ENCODE measurements around the gene FAM174A.
A peak's percentile ranks its signal among the peaks of the same experiment; 100 is the strongest.

FAM174A gene

GRCh38 chr5:100535060-100536005 is at the start of gene FAM174A:
Gene FAM174A (plus strand): TSS chr5:100535374. CDS start chr5:100535531, 157 bp downstream.
- peak; percentile 72 for FAIRE-seq

- FAIRE-seq: no peak
Observed at GRCh38 chr5:100493996-100494395, 41.2 kb upstream of the FAM174A start.

GRCh38 chr5:100496296-100496695 is 38.9 kb upstream of the FAM174A start:
- FAIRE-seq: no peak

- FAIRE-seq: no peak
Observed at GRCh38 chr5:100502684-100503083, 32.5 kb upstream of the FAM174A start.

GRCh38 chr5:100505984-100506670 is 29.0 kb upstream of the FAM174A start:
- FAIRE-seq: no peak

- FAIRE-seq: no peak
Observed at GRCh38 chr5:100516285-100516684, 18.9 kb upstream of the FAM174A start.

- FAIRE-seq: no peak
Observed at GRCh38 chr5:100517301-100517974, 17.7 kb upstream of the FAM174A start.

GRCh38 chr5:100518377-100518776 is 16.8 kb upstream of the FAM174A start:
- FAIRE-seq: no peak

GRCh38 chr5:100519075-100519474 is 16.1 kb upstream of the FAM174A start:
- no peak for FAIRE-seq

GRCh38 chr5:100520348-100520747 is 14.8 kb upstream of the FAM174A start:
- no peak for FAIRE-seq

- no peak for FAIRE-seq
Observed at GRCh38 chr5:100537946-100538345, 2.8 kb downstream of the FAM174A start.

GRCh38 chr5:100539519-100539918 is 4.3 kb downstream of the FAM174A start:
- FAIRE-seq: no peak

- FAIRE-seq: no peak
Observed at GRCh38 chr5:100542086-100542485, 6.9 kb downstream of the FAM174A start.

GRCh38 chr5:100546001-100546400 is 10.8 kb downstream of the FAM174A start:
- FAIRE-seq: no peak

GRCh38 chr5:100550531-100551051 is 15.4 kb downstream of the FAM174A start:
- no peak for FAIRE-seq

- no peak for FAIRE-seq
Observed at GRCh38 chr5:100551183-100551582, 16.0 kb downstream of the FAM174A start.

- FAIRE-seq: no peak
Observed at GRCh38 chr5:100553209-100553608, 18.0 kb downstream of the FAM174A start.

GRCh38 chr5:100560860-100561259 is 25.7 kb downstream of the FAM174A start:
- FAIRE-seq: no peak

- FAIRE-seq: no peak
Observed at GRCh38 chr5:100562821-100563220, 27.6 kb downstream of the FAM174A start.

GRCh38 chr5:100566382-100567141 is 31.4 kb downstream of the FAM174A start:
- FAIRE-seq: no peak

- FAIRE-seq: no peak
Observed at GRCh38 chr5:100574716-100575115, 39.5 kb downstream of the FAM174A start.

GRCh38 chr5:100575815-100576214 is 40.6 kb downstream of the FAM174A start:
- FAIRE-seq: no peak

All from colon (tissue), 2 donors.